B cell (primary cell): ENCODE measurements around the gene RD3L. TPM values are rescaled to one million over a fixed set of nuclear protein-coding genes. Genes with fewer than 3 reads are reported as not detected.

Source experiments
- ATAC-seq: fragments of 200-7000 bp; cut with Tn5 transposase; one replicate; pipeline ENCODE4 v1.10.0; 2021; ENCODE audit warnings: low read depth, mild to moderate bottlenecking, moderate number of reproducible peaks, moderate library complexity
- CTCF ChIA-PET: fragments of 350-600 bp; sonication (Branson Sonifier 250); formaldehyde crosslinking; loops from one replicate; lab custom pipeline; 2021; ENCODE audit warnings: antibody characterized with exemption, inconsistent platforms; lab: Charles Lee
- POLR2A ChIA-PET: fragments of 350-600 bp; sonication (Branson Sonifier 250); formaldehyde crosslinking; loops from one replicate; lab custom pipeline; 2021; ENCODE audit warnings: antibody characterized with exemption; lab: Charles Lee
- DNase-seq: peaks from one replicate; pipeline ENCODE4 v3.0.0; 2013
- H2AFZ ChIP-seq: 2 replicates; pipeline ENCODE4 v1.6.1; 2012; ENCODE audit warnings: mild to moderate bottlenecking, low read depth, low read length; ENCODE audit not compliant: insufficient read depth, poor library complexity, severe bottlenecking
- H3K27ac ChIP-seq, 2 donors: 1 replicate in 1 of 2; 2 replicates in 1 of 2; pipeline ENCODE4 v1.5.1; 2012 to 2013; ENCODE audit warnings: low read length in 2 of 2, mild to moderate bottlenecking in 2 of 2, moderate library complexity in 1 of 2
- H3K27me3 ChIP-seq, 4 experiments: fragments of 200-600 bp in 1 of 4; sonication (generic) in 1 of 4; replicated peaks in 1 of 4; 1 replicate in 2 of 4; 2 replicates in 2 of 4; pipeline versions ENCODE4 v1.6.1 to v1.7.0; 2013 to 2016; ENCODE audit warnings: low read length in 3 of 4, mild to moderate bottlenecking in 2 of 4, mixed read lengths in 1 of 4, moderate library complexity in 1 of 4; ENCODE audit not compliant: insufficient read depth in 4 of 4, control insufficient read depth in 3 of 4; ENCODE audit errors: control extremely low read depth in 1 of 4
- H3K36me3 ChIP-seq, 2 experiments: replicated peaks in 1 of 2; 1 replicate in 1 of 2; 2 replicates in 1 of 2; pipeline versions ENCODE4 v1.6.1 to v1.7.1; 2013; ENCODE audit warnings: low read length in 1 of 2; ENCODE audit not compliant: insufficient read depth in 2 of 2, control insufficient read depth in 1 of 2; ENCODE audit errors: control extremely low read depth in 1 of 2, extremely low read depth in 1 of 2
- H3K4me1 ChIP-seq, 2 donors: fragments of 200-600 bp in 1 of 2; sonication (generic) in 1 of 2; 1 replicate in 1 of 2; 2 replicates in 1 of 2; pipeline versions ENCODE4 v1.5.1 to v1.6.1; 2013 to 2017; ENCODE audit warnings: low read length in 2 of 2; ENCODE audit not compliant: control insufficient read depth in 2 of 2, insufficient read depth in 2 of 2
- H3K4me2 ChIP-seq: replicated peaks from 2 replicates; pipeline ENCODE3; 2012; ENCODE audit warnings: mild to moderate bottlenecking, low read depth, low read length; ENCODE audit not compliant: poor library complexity, severe bottlenecking
- H3K4me3 ChIP-seq, 5 experiments: fragments of 200-600 bp in 1 of 5; sonication (generic) in 1 of 5; 1 replicate in 3 of 5; 2 replicates in 2 of 5; pipeline versions ENCODE4 v1.5.1 to v1.7.0; 2011 to 2016; ENCODE audit warnings: low read length in 4 of 5, mild to moderate bottlenecking in 4 of 5, low read depth in 2 of 5, control low read depth in 1 of 5, moderate library complexity in 1 of 5; ENCODE audit not compliant: insufficient read depth in 1 of 5; ENCODE audit errors: control extremely low read depth in 1 of 5, extremely low read depth in 1 of 5
- H3K79me2 ChIP-seq: fragments of 200-600 bp; sonication (generic); one replicate; pipeline ENCODE4 v1.6.0; 2016; ENCODE audit warnings: low read length; ENCODE audit not compliant: control insufficient read depth, insufficient read depth
- H3K9ac ChIP-seq: fragments of 200-600 bp; sonication (generic); 2 replicates; pipeline ENCODE4 v1.6.1; 2017; ENCODE audit warnings: mild to moderate bottlenecking, low read length, moderate library complexity
- H3K9me3 ChIP-seq, 3 donors: one replicate each; pipeline versions ENCODE4 v1.6.1 to v1.7.1; 2013; ENCODE audit warnings: low read length in 2 of 3; ENCODE audit not compliant: control insufficient read depth in 2 of 3, insufficient read depth in 1 of 3; ENCODE audit errors: control extremely low read depth in 1 of 3
- H4K20me1 ChIP-seq: 2 replicates; pipeline ENCODE4 v1.6.0; 2012; ENCODE audit warnings: mild to moderate bottlenecking, low read length; ENCODE audit not compliant: insufficient read depth, control insufficient read depth, poor library complexity, severe bottlenecking
- H3K27ac Mint-ChIP-seq: one replicate; pipeline ENCODE4 v1.8.0; 2021; ENCODE audit warnings: mixed read lengths
- H3K27me3 Mint-ChIP-seq: one replicate; pipeline ENCODE4 v1.8.0; 2021; ENCODE audit warnings: mixed read lengths
- H3K4me1 Mint-ChIP-seq: one replicate; pipeline ENCODE4 v1.8.0; 2021; ENCODE audit warnings: mixed read lengths
- H3K4me3 Mint-ChIP-seq: one replicate; pipeline ENCODE4 v1.8.0; 2021; ENCODE audit warnings: mixed read lengths
- H3K9me3 Mint-ChIP-seq: one replicate; pipeline ENCODE4 v1.8.0; 2022; ENCODE audit warnings: mixed read lengths; ENCODE audit not compliant: insufficient read depth
- CTCF ChIP-seq: fragments of 200-600 bp; IDR thresholded peaks from one replicate; pipeline ENCODE4 v1.8.0; 2022; ENCODE audit warnings: antibody characterized with exemption, mild to moderate bottlenecking
- EZH2 ChIP-seq: IDR thresholded peaks from 2 replicates; pipeline ENCODE4 v1.6.1; 2012; ENCODE audit warnings: borderline replicate concordance, low read depth, mild to moderate bottlenecking, moderate library complexity, low read length; ENCODE audit not compliant: insufficient read depth, poor library complexity, severe bottlenecking
- WGBS: methylation state at CpG from one replicate; pipeline ENCODE4 v1.1.5; 2013; ENCODE audit warnings: missing lambda C conversion rate; ENCODE audit not compliant: insufficient coverage; 5-methylcytosine and 5-hydroxymethylcytosine counted together
- intact Hi-C: fragments of 100-400 bp; cut with micrococcal nuclease; formaldehyde crosslinking; loops from one replicate; pipeline ENCODE4 v1.10.0; 2022
- polyA plus RNA-seq: library from polyadenylated mRNA; depleted of rRNA; stranded (reverse); fragments of >200 nt; gene quantifications from 2 replicates; pipeline ENCODE4 v1.2.3, GENCODE V29; 2012
- total RNA-seq, 2 donors: library from RNA; stranded (reverse); fragments of 120-200 nt in 1 of 2; gene quantifications; 1 replicate in 1 of 2; 2 replicates in 1 of 2; pipeline versions ENCODE4 v1.2.3 to v1.2.4, GENCODE V29; 2013 to 2022

RD3L gene
- total and polyA plus RNA-seq, 2 donors (not counting 1 experiment from before 2014, with no cell fraction given): not detected

GRCh38 chr14:103910984-103911383 is 31.3 kb downstream of the RD3L start:
- no peaks in the 10 kb centered on the region for H3K27me3 ChIP-seq
- H3K4me3 Mint-ChIP-seq: no peak overlapping the region
- POLR2A ChIA-PET: no interaction called here
- H3K27ac ChIP-seq: no peak overlapping the region
- peaks cover 0 to 37% of the 10 kb centered on the region in 2 experiments for H3K36me3 ChIP-seq
- WGBS: 97% methylated on average over 4 of the region's 6 CpGs
- no peak overlapping the region for H3K27ac Mint-ChIP-seq
- ATAC-seq (no peak), DNase-seq (no peak)
- H3K9ac ChIP-seq: no peak overlapping the region
- no peak overlapping the region for H3K4me2 ChIP-seq
- no peaks in the 10 kb centered on the region for H3K27me3 Mint-ChIP-seq
- H3K4me1 ChIP-seq: peaks cover 4 to 10% of the 10 kb centered on the region in 2 donors
- H2AFZ ChIP-seq: no peak overlapping the region
- intact Hi-C loops: loop anchor here (1.0 kb wide), 1 partner anchor 103 kb away; no protein-coding TSS in a partner anchor
- H3K9me3 Mint-ChIP-seq: no peaks in the 10 kb centered on the region
- no peaks in the 10 kb centered on the region for H3K9me3 ChIP-seq
- TF ChIP-seq CTCF (no peak), EZH2 (no peak)
- no peak overlapping the region for H3K4me3 ChIP-seq
- H3K79me2 ChIP-seq: peaks cover 5% of the 10 kb centered on the region
- peaks cover 11% of the 10 kb centered on the region for H4K20me1 ChIP-seq
- CTCF ChIA-PET: interaction anchor here (0.8 to 5.8 kb wide), 14 partner anchors 7 to 231 kb away, joined by 3 to 136 read pairs (median 4); a partner anchor contains a TSS
- H3K4me1 Mint-ChIP-seq: peaks cover 8% of the 10 kb centered on the region

- H3K9me3 ChIP-seq: no peaks in the 10 kb centered on the region
- ChIA-PET POLR2A (no interaction called here), CTCF (interaction anchor here (0.7 to 5.8 kb wide), 16 partner anchors 8 to 231 kb away, joined by 3 to 136 read pairs (median 4); a partner anchor contains a TSS)
- Mint-ChIP-seq H3K4me1 (peaks cover 8% of the 10 kb centered on the region), H3K27ac (no peak overlapping the region), H3K27me3 (no peaks in the 10 kb centered on the region), H3K4me3 (peak overlapping the region; percentile 51), H3K9me3 (no peaks in the 10 kb centered on the region)
- TF ChIP-seq EZH2 (no peak), CTCF (peak; percentile 78)
- H3K36me3 ChIP-seq: peaks cover 0 to 34% of the 10 kb centered on the region in 2 experiments
- ATAC-seq (peak; percentile 73), DNase-seq (peak; percentile 72)
- no peaks in the 10 kb centered on the region for H3K79me2 ChIP-seq
- intact Hi-C loops: loop anchor here (1.0 kb wide), 1 partner anchor 102 kb away; no protein-coding TSS in a partner anchor
- H2AFZ ChIP-seq: peak overlapping the region; percentile 57
- H3K4me2 ChIP-seq: peak overlapping the region; percentile 72
- H3K9ac ChIP-seq: peak overlapping the region; percentile 40
- H3K4me3 ChIP-seq: peak overlapping the region in 1 of 5 experiments; percentile 15
- H4K20me1 ChIP-seq: peaks cover 11% of the 10 kb centered on the region
- no peaks in the 10 kb centered on the region for H3K27me3 ChIP-seq
- 27% methylated on average over 12 of the region's 20 CpGs for WGBS
- no peak overlapping the region for H3K27ac ChIP-seq
- peaks cover 4 to 10% of the 10 kb centered on the region in 2 donors for H3K4me1 ChIP-seq
Measured at GRCh38 chr14:103910262-103910935, 31.9 kb downstream of the RD3L start.
